ENCODE data around the gene YY1.

GRCh38 chr14:100224229-100224866 is 14.6 kb upstream of the YY1 start:
- TF ChIP-seq, protein P1, sequence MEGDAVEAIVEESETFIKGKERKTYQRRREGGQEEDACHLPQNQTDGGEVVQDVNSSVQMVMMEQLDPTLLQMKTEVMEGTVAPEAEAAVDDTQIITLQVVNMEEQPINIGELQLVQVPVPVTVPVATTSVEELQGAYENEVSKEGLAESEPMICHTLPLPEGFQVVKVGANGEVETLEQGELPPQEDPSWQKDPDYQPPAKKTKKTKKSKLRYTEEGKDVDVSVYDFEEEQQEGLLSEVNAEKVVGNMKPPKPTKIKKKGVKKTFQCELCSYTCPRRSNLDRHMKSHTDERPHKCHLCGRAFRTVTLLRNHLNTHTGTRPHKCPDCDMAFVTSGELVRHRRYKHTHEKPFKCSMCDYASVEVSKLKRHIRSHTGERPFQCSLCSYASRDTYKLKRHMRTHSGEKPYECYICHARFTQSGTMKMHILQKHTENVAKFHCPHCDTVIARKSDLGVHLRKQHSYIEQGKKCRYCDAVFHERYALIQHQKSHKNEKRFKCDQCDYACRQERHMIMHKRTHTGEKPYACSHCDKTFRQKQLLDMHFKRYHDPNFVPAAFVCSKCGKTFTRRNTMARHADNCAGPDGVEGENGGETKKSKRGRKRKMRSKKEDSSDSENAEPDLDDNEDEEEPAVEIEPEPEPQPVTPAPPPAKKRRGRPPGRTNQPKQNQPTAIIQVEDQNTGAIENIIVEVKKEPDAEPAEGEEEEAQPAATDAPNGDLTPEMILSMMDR (conservative IDR thresholded peaks at IDR 0.05; ENCODE audit: low read depth, low read length) = no peak
- no peak for TF ChIP-seq EZH2 (IDR thresholded peaks at IDR 0.05; ENCODE audit: borderline replicate concordance, low read depth, low read length, poor library complexity, severe bottlenecking)
